ENCODE results near the gene HS6ST3.

Gene HS6ST3

DNA sequence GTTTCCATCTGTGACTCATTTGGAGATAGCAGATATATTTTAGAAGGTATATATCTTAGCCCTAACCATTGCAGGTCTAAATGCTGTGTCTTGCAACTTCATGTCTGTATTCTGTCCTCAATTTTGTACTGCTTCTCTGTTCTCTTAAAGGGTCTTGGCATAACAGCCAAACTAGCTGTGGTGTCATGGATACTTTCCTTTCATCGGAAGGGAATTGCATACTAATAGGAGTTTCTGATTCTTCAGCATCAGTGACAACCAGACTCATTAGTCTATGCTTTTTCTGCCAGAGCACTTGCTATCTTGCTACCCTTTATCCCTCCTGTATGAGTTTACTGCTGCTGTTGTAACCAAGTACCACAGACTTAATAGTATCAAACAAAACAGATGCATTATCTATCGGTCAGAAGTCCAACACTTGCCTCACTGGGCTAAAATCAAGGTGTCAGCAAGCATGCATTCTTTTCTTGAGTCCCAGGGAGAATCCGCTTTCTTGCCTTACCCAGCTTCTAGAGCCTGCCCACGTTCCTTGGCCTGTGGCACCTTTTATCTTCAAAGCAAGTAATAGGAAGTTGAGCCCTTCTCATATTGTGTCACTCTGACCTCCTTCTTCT is 253.1 kb downstream of the HS6ST3 start:
- DNase-seq, result no peak

DNA sequence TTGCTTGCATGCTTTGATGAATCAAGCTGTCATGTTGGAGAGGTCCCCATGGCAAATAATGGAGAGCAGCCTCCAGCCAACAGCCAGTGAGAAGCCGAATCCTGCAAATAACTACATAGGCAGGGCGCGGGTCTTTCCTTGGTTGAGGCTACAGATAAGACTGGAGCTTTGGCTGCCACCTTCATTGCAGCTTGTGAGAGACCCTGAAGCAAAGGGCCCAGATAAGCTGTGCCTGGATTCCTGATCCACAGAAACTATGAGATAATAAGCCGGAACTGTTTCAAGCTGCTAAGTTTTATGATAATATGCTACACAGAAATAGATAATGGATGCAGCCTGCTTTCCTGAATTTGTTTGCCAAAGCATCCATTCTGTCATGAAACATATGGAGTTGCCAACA is 257.0 kb downstream of the HS6ST3 start:
- no peak for DNase-seq

DNA sequence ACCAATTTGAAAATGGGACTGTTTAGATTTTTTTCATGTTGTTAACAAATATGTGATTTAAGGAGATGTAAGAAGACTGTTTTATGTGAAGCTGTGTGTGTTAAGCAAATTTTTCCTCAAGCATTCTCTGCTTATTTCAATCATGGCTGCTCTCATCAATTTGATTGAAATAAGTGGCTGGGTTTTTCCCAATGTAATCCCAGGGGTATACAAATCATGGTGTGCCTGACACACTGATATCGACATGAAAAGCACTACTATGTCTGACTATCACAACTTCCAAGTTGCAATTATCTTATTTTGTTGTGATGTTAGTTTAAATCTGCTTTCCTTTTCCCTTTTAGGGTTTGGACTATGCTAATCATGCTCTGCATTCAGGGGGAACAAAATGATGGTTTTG is 283.7 kb downstream of the HS6ST3 start:
- no peak for DNase-seq

DNA sequence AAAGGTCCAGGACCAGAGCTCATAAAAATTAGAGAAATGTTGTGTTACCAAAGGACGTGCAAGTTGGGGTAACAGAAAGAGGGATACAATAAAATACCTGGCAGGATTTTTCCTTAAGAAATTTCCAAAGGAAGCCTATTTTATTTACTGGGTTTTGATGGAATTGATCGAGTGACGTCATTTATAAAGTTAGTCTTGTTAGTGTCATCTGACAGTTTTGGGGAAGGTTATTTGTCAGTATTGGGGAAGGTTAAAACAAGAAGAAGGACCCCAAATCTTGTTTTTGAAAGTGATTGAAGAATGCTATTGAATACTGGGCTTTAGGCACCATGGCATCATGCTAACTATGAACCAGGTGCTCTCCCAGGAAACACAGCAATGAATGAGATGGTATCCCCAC is 287.9 kb downstream of the HS6ST3 start:
- DNase-seq, result no peak

DNA sequence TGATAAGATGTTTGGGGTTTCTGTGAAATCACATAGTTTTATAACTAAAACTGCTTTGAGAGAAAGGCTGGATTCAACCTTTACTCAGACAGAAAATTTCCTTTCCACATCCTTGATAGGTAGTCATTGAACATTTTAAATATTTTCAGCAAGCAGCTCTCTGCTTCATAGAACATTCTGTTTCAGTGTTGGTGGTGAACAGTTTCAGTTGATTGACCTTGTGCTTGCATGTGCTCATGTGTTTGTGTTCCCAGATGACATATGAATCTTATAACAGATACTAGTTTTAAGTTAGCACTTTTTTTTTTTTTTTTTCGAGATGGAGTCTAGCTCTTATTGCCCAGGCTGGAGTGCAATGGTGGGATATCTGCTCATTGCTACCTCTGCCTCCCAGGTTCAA is 290.1 kb downstream of the HS6ST3 start:
- DNase-seq, result no peak

DNA sequence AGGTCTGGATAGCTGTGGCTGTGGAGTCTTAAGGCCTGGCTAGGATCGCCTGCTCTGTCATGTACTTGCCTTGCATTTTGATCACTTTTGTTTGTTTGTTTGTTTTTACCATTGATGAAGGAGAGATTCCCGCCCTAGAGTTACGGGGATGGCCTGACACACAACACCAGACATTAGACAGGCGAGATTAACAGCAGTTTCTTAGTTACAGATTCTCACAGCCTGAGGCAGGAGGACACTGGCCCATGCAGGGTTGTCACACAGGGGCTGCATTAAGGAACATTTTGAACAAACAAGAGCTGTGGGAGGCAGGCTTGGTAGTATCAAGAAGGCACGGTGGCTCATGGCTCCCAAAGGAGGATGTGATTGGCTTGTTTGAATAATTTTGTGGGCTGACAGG is 291.8 kb downstream of the HS6ST3 start:
- no peak for DNase-seq

DNA sequence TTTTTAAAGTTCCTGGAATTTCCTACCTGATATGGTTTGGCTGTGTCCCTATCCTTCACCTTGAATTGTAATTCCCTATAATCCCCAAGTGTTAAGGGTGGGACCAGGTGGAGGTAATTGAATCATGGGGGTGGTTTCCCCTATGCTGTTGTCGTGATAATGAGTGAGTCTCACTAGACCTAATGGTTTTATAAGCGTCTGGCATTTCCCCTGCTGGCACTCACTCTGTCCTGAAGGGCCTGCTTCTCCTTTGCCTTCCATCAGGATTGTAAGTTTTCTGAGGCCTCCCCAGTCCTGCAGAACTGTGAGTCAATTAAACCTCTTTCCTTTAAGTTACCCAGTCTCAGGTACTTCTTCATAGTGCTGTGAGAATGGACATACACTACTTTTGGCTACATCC is 298.7 kb downstream of the HS6ST3 start:
- DNase-seq, result no peak

DNA sequence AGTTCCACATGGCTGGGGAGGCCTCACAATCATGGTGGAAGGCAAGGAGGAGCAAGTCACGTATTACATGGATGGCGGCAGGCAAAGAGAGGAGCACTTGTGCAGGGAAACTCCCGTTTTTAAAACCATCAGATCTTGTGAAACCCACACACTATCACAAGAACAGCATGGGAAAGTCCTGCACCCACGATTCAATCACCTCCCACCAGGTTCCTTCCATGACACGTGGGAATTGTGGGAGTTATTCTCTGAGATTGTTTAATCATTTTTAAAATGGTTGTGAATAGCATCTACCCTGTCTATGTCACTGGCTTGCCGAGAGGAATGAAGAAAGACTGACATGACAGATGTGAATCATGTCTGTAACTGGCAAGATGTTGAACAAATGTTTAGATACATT is 301.7 kb downstream of the HS6ST3 start:
- DNase-seq, result no peak

DNA sequence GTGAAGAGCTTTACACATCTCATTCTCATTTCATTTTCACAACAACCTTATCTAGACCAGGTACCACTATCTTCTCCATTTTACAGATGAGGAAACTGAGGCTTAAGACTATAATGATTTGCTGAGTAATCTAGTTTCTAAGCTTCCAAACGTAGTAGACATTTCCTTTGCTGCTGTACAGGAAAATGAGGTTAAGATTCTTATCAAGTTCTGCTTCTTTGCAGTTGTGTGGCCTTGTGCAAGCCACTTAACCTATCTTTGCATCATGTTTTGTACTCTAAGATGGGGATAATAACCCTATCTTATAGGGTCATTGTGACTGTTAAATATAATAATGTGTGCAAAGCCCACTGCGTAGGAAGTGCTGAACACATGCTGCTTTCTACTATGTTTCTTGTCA is 307.9 kb downstream of the HS6ST3 start:
- no peak for DNase-seq

DNA sequence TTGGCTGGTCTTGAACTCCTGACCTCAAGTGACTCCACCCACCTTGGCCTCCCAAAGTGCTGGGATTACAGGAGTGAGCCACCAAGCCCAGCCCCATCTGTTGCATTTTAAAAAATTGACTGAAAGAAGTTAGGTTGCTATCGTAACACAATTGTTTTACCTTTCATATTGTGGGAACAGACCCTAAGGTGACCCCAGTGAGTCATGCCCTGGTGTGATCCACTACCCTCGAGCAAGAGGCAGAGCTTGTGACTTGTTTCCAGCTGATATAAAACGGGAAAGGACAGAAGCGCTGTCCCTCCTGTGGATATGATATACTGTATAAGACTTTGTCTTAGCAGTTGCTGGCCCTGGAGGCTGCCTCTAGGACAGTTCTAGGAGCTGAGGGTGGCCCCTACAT is 308.6 kb downstream of the HS6ST3 start:
- no peak for DNase-seq

DNA sequence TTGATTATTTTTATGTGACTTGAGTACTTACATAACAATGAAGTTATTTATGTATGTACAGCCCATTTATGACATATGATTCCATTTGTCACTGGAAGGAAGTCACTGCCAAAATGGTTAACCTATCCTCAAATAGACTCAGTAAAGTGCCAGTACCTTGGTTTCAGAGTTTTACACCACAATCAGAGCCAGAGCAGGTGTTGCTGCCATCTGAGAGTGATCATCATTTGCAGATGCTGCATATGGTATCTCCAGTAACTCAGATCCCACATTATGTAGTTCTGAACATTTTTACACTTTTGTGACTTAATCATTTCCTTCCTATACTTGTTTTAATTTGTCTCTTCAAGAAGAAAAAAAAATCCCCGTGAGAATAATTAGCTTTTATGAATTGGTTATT is 313.3 kb downstream of the HS6ST3 start:
- DNase-seq, result no peak

DNA sequence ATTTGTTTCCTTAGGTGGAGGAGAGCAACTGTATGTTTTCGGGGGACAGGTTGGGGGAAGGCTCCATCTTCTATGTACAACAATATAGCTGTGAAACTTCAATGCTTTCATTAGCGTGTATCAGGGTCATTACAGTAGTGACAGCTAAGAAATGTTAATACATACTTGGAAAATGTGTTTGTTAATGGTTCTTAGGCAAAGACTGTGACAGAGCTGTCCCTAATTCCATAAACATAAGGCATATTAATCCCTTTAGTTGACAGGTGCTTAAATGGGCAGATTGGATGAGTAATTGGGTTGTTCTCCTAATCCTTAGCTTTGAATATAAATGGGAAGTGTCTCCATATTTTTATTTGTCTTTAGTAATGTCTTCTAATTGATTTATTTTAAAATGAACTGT is 313.7 kb downstream of the HS6ST3 start:
- no peak for DNase-seq

DNA sequence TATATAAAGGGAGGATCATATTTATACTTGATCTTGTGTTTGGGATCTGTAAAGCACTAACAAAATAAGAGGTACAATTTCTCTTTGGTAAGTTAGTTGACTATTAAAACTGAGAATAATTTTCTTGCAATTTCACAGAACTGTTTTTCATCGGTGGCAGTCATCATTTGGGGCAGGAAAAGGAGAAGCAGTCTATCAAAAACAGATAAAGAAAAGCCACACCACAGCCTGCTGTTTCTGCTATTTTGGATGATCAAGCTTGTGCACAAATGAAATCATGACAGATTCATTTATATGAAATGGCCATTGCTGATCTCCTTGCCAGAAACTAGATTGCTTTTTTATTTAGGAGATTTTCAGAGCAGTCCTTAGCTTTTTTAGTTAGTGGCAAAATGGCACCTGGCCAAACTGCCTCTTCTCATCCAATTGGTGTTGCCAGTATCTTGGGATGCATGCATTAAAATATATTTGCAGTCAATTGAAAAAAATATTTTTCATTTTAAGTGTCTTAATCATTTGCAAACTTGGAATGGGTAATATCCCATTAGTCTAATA is 326.0 kb downstream of the HS6ST3 start:
- DNase-seq, result no peak

DNA sequence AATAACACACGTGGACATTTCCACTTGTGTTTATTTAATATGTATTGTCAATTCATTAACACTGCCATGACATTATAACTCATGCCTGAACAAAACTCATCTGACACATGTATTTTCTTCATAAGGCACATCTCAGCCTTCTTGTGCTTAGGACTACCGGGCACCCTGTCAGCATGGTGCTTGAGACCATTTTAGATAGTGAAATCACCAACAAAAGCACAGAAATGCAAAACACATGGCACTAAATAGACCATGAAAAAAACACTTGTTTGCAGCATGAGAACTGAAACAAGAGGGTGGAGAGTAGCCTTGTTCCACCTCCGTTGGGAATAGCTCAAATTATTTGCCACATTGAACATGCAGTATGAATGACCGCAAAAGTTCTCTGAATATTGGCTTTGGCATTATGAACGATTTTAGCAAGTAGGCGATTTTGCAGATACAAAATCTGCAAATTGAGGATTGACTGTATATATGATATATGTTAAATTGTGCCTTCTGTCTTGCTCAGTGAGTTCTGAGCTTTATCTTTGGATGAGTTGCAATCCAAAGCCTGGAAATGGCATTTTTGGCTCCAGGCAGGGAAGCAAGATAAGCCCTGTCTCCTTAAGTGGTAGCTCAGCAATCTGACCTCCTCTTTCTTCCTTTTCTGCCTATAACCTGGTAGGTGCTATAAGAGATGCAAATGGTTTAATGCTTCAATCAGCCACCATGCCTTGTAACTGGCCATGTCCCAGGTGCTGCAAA is 328.2 kb downstream of the HS6ST3 start:
- DNase-seq, result no peak

DNA sequence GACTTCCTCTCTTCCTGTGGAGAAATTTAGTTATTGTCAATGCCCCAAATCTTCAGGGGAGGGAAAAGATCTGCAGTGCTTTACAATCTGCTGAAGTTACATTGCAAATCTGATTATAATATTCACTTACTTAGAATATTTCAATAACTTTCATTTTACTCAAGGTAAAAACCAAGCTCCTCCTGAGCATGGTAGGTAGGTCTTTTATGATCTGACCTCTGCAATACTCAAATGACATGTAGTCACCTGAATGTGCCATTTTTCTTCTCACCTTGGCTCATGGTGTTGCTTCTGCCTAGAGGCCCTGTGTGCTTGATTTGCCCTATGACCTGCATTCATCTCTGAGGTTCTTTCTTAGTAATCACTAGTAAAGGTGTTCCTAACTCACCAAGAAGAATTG is 331.4 kb downstream of the HS6ST3 start:
- DNase-seq, result no peak

DNA sequence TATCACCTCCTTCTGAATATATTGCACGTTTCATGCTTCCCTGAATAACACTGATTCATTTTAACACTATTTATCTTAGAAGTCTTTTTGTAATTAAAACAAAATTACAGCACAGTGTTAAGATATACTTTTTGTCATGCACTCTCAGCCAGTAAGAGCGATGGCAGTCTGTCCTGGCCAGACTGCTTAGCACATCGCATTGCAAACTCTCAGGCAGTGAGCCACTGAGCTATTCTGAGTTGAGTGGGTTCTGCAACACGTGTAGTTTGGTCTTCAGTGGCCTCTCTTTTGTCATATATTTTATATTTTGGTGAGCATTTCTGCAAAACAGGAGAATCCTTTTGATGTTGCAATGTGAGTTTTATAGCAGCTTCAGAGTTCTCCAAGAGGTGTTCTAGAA is 332.1 kb downstream of the HS6ST3 start:
- DNase-seq, result no peak

DNA sequence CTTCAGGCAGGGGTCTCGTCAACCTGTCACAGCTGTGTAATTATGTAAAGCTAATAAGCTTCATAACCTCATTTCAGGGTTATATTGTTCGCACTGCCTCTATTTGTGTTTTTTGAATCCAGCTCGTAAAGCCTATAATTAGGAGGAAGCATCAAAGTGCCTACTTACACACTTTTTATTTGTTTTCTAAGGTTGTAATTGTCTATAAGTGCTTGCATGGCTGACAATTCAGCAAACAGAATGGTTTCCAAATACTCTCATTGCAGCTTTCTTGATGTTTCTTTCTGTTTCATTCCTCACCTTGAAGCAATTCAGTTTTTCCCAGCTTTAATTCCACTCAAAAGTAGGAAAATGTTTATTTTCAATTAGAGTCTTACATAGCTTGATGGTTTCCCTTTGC is 336.3 kb downstream of the HS6ST3 start:
- no peak for DNase-seq

DNA sequence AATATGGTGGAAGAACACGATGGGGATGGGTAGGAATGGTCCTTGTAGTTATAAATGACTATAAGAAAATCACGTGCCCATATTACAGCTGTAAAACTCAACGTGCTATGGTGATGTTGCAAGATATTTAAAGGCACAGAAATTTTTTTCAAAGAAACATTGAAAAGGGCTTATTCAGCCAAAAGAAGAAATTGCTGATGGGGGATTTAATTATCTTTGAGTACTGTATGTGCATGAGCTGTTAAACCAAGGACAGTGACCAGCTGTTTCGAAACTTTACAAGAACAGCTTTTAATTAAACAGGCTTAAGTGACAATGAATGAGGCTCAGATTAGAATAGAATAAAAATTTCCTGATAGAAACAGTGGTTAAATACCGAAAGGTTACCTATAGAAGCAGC is 339.0 kb downstream of the HS6ST3 start:
- DNase-seq, result no peak

DNA sequence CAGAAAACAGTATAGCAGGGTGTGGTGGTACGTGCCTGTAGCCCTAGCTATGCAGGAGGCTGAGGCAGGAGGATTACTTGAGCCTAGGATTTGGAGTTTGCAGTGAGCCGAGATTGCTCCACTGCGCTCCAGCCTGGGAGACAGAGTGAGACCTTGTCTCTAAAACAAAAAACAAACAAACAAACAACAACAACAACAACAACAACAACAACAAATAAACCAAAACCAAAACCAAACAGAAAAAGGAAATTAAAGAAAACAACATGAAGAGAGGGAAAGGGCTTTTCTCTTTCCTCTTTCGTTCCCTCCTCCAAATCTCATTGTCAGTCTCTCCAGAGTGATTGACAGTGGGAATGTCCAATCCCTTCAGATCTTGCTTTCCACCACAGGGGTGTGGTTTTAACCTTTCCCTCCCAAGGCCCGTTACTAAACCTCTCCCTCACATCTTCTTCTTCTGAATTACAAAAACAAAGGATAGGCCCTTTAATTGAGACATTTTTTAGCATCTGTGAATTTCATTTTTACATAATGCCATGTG is 341.2 kb downstream of the HS6ST3 start:
- DNase-seq, result no peak

DNA sequence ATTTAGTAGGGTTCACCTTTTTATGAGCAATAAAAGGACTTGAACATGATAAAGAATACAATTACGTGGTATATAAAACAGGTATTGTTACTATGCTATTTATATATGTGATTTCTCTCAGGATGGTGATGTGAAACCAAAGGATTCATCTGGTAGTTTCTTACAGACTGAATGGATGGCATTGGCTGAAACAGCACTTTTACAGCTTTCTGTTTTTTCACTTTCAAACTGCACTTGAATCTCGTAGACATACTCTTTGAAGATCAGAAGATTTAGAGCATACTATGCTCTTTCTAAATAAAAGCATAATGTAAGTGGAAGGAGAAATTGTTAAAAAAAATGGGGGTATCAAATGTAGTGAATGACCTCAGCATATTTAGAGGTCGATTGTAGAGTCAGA is 354.8 kb downstream of the HS6ST3 start:
- DNase-seq, result no peak

DNA sequence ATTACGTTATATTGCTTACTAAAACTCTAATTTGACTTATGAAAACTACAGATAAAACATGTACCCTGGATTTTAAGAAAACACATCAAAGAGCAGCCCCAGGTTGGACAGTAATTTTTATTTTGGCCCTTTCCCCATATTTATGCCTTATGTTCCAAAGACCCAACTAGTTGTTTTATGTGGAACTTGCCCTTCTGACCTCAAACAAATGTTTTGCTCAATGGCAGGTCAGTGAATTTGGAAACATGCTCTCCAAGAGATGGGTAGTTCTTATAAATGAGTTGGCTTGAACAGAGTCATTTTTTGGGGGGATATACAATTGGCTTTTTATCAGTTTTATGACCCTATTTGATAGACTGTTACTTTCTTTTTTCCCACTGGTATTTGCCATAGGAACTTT is 360.0 kb downstream of the HS6ST3 start:
- no peak for DNase-seq

DNA sequence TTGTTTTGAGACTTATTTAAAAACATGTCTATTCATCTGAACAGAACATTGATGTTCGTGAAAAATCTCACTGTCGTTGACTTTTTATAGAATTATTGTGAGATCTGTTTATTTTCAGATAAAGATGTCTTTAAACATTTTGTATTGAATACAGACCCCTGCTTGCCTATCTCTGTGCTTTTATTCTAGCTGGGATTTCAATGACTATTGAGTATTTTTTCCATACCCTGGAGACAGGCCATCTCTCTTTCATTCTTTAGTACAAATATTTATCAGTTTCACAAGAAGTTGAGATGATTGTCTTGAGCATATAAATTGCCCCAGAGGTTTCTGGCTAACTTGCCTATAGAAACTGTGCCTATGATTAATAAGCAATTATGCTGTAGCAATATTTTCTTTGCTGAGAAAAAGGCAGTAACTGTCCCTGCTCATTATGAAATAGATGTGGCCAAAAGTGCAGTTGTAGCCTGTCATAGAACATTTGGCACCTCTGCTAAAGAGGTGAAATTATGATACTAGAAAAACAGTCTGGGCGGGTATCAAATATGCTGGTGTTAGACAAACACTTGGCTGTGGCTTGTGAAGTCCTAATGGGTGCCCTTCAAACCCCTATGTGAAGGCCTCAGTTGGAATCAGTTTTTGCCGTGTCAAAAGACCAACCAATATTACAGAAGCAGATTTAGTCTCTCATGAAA is 360.6 kb downstream of the HS6ST3 start:
- no peak for DNase-seq

DNA sequence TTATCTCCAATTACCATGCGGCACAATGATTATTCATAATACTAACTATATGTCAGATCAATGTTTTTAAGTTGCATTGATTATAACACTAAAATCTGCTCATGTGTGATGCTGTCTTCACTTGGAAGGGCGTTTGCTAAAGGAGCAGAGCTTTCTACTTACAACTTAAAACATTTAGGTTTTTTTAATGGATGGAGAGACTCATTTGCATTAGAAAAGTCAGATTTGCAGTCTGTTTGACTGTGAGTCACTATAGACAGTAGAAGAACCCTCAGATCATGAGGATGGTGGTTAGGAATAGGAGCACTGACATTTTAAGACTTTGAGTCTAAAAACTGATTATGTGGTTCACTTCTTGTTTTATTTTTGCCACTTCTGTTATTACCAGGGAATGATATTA is 364.6 kb downstream of the HS6ST3 start:
- no peak for DNase-seq

DNA sequence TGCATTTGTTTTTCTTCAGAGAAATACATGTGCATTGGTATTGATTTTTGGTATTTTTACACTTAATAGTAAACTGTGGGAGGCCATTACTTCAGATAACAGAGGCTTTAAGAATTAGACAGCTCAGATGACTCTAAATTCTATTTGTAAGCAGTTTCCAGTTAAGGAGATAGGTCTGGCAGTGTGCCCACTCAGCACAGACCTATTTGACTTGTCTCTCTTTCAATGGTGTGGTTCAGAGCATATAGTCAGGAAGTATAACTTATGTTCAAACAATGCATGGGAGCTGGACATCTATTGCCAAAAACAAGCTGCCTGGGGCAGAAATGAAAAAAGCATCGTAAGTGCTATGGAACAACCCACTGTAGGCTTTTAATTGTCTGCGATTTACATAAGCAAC is 370.7 kb downstream of the HS6ST3 start:
- DNase-seq, result no peak

Measured in CD4-positive, alpha-beta T cell treated with Interleukin-10 for 1 hour (primary cell).